Mesenchymal stem cell (in vitro differentiated cells and primary cell): Measurements from ENCODE around the gene CS.

Source experiments
- DNase-seq: peaks from one replicate; pipeline ENCODE4 v3.0.0-alpha.2; 2013
- H2AFZ ChIP-seq: one replicate; pipeline ENCODE4 v1.6.1; 2013; ENCODE audit warnings: low read depth, mild to moderate bottlenecking, control low read depth, inconsistent platforms, low read length, moderate library complexity
- H2AK5ac ChIP-seq: 2 replicates; pipeline ENCODE4 v1.6.1; 2013; ENCODE audit warnings: low read length, moderate library complexity, mild to moderate bottlenecking, inconsistent platforms; ENCODE audit not compliant: severe bottlenecking
- H2BK120ac ChIP-seq: one replicate; pipeline ENCODE4 v1.6.1; 2013; ENCODE audit warnings: low read depth, mild to moderate bottlenecking, inconsistent platforms, low read length, moderate library complexity
- H2BK12ac ChIP-seq, 2 experiments: one replicate each; pipeline ENCODE4 v1.6.1; 2013; ENCODE audit warnings: inconsistent platforms in 2 of 2, low read length in 2 of 2, mild to moderate bottlenecking in 2 of 2, moderate library complexity in 2 of 2, control low read depth in 1 of 2
- H2BK15ac ChIP-seq: one replicate; pipeline ENCODE4 v1.6.1; 2013; ENCODE audit warnings: mild to moderate bottlenecking, low read depth, inconsistent platforms; ENCODE audit not compliant: poor library complexity, severe bottlenecking
- H2BK5ac ChIP-seq: 2 replicates; pipeline ENCODE4 v1.6.1; 2013; ENCODE audit warnings: low read depth, mild to moderate bottlenecking, low read length, control low read depth, inconsistent platforms; ENCODE audit not compliant: poor library complexity, severe bottlenecking
- H3K14ac ChIP-seq, 2 experiments: one replicate each; pipeline ENCODE4 v1.6.1; 2013; ENCODE audit warnings: inconsistent platforms in 2 of 2, low read length in 2 of 2, control low read depth in 1 of 2, mild to moderate bottlenecking in 1 of 2, moderate library complexity in 1 of 2
- H3K18ac ChIP-seq, 2 experiments: one replicate each; pipeline ENCODE4 v1.6.1; 2013; ENCODE audit warnings: inconsistent platforms in 2 of 2, low read length in 2 of 2, control low read depth in 1 of 2, low read depth in 1 of 2, mild to moderate bottlenecking in 1 of 2
- H3K23ac ChIP-seq, 2 experiments: one replicate each; pipeline ENCODE4 v1.6.1; 2013; ENCODE audit warnings: inconsistent platforms in 2 of 2, low read length in 2 of 2, mild to moderate bottlenecking in 2 of 2, moderate library complexity in 2 of 2, control low read depth in 1 of 2
- H3K27ac ChIP-seq: 2 replicates; pipeline ENCODE4 v1.5.1; 2013; ENCODE audit warnings: mild to moderate bottlenecking, moderate library complexity, low read length, control low read depth, inconsistent platforms; ENCODE audit not compliant: poor library complexity, severe bottlenecking
- H3K27me3 ChIP-seq, 2 experiments: 2 replicates each; pipeline versions ENCODE4 v1.6.1 to v1.7.0; 2013; ENCODE audit warnings: low read length in 2 of 2, mild to moderate bottlenecking in 2 of 2, moderate library complexity in 2 of 2, control low read depth in 1 of 2, inconsistent platforms in 1 of 2; ENCODE audit not compliant: control insufficient read depth in 1 of 2, insufficient read depth in 1 of 2
- H3K36me3 ChIP-seq, 2 experiments: 2 replicates each; pipeline versions ENCODE4 v1.6.1 to v1.7.0; 2013; ENCODE audit warnings: low read length in 2 of 2, control low read depth in 1 of 2, inconsistent platforms in 1 of 2, low read depth in 1 of 2, mild to moderate bottlenecking in 1 of 2; ENCODE audit not compliant: insufficient read depth in 2 of 2, control insufficient read depth in 1 of 2
- H3K4ac ChIP-seq, 2 experiments: one replicate each; pipeline ENCODE4 v1.6.1; 2013; ENCODE audit warnings: inconsistent platforms in 2 of 2, low read length in 2 of 2, mild to moderate bottlenecking in 2 of 2, moderate library complexity in 2 of 2, control low read depth in 1 of 2, low read depth in 1 of 2
- H3K4me1 ChIP-seq: 2 replicates; pipeline ENCODE4 v1.6.1; 2013; ENCODE audit warnings: low read depth, low read length, control low read depth; ENCODE audit not compliant: control insufficient read depth, insufficient read depth
- H3K4me2 ChIP-seq: 2 replicates; pipeline ENCODE4 v1.6.1; 2013; ENCODE audit warnings: low read length, mild to moderate bottlenecking, inconsistent platforms; ENCODE audit not compliant: poor library complexity, severe bottlenecking
- H3K4me3 ChIP-seq, 2 experiments: 2 replicates each; pipeline versions ENCODE4 v1.5.1 to v1.7.0; 2013; ENCODE audit warnings: low read length in 2 of 2, mild to moderate bottlenecking in 2 of 2, control low read depth in 1 of 2, low read depth in 1 of 2; ENCODE audit not compliant: insufficient read depth in 1 of 2
- H3K79me1 ChIP-seq: replicated peaks from 2 replicates; pipeline ENCODE4 v1.6.1; 2013; ENCODE audit warnings: mild to moderate bottlenecking, control low read depth, low read length, inconsistent platforms; ENCODE audit not compliant: poor library complexity, severe bottlenecking
- H3K9ac ChIP-seq: 2 replicates; pipeline ENCODE4 v1.7.0; 2013; ENCODE audit warnings: mild to moderate bottlenecking, low read length, moderate library complexity
- H3K9me3 ChIP-seq: 2 replicates; pipeline ENCODE4 v1.7.0; 2013; ENCODE audit warnings: mild to moderate bottlenecking, low read length; ENCODE audit not compliant: control insufficient read depth
- H4K8ac ChIP-seq: one replicate; pipeline ENCODE4 v1.6.1; 2013; ENCODE audit warnings: inconsistent platforms, mild to moderate bottlenecking, low read length, moderate library complexity
- H4K91ac ChIP-seq: one replicate; pipeline ENCODE4 v1.6.1; 2013; ENCODE audit warnings: mild to moderate bottlenecking, low read length, inconsistent platforms
- WGBS: methylation state at CpG from one replicate; pipeline ENCODE4 v1.1.7; 2013; ENCODE audit warnings: mixed read lengths; 5-methylcytosine and 5-hydroxymethylcytosine counted together

CS gene

DNA sequence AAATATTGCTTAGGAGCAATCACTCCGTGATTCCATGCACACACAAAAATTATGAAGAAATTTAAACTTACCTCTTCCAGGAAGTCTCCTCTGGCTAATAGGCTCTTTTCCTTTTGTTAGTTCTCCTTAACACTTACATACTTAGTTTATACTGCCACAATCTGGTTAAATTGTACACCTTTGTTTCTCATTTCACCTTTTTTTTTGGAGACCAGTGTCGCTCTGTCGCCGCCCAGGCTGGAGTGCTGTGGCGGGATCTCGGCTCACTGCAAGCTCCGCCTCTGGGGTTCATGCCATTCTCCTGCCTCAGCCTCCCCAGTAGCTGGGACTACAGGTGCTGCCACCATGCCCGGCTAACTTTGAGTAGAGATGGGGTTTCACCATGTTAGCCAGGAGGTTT lies 39.8 kb downstream of the CS start:
- peaks cover 5 to 15% of the 10 kb centered on the region in 2 experiments for H3K36me3 ChIP-seq
- H3K4me3 ChIP-seq = no peak overlapping the region
- no peak overlapping the region for H3K23ac ChIP-seq
- H3K79me1 ChIP-seq = peaks cover 3% of the 10 kb centered on the region
- DNase-seq = no peak
- H2BK15ac ChIP-seq = no peak overlapping the region
- no peak overlapping the region for H3K4me2 ChIP-seq
- no peak overlapping the region for H3K27ac ChIP-seq
- no peak overlapping the region for H3K14ac ChIP-seq
- 94% methylated on average over 8 of the region's 8 CpGs for WGBS
- H4K8ac ChIP-seq = no peak overlapping the region
- H3K27me3 ChIP-seq = no peaks in the 10 kb centered on the region
- H3K9ac ChIP-seq = no peak overlapping the region
- no peak overlapping the region for H2BK120ac ChIP-seq
- H3K9me3 ChIP-seq = no peaks in the 10 kb centered on the region
- H2BK12ac ChIP-seq = no peak overlapping the region
- H2AFZ ChIP-seq = no peak overlapping the region
- no peak overlapping the region for H4K91ac ChIP-seq
- H2BK5ac ChIP-seq = no peak overlapping the region
- H2AK5ac ChIP-seq = no peak overlapping the region
- H3K4ac ChIP-seq = no peak overlapping the region
- no peak overlapping the region for H3K18ac ChIP-seq
- peaks cover 18% of the 10 kb centered on the region for H3K4me1 ChIP-seq

- Histone ChIP-seq H3K14ac (no peak overlapping the region), H3K23ac (no peak overlapping the region), H4K91ac (no peak overlapping the region), H3K27me3 (no peaks in the 10 kb centered on the region), H3K4me1 (peaks cover 18% of the 10 kb centered on the region), H3K9ac (peak overlapping the region; percentile 92), H3K4me2 (peak overlapping the region; percentile 64), H2BK5ac (no peak overlapping the region), H3K4ac (peak overlapping the region in 1 of 2 experiments; percentile 62), H3K18ac (peak overlapping the region; percentile 14 to 96), H2BK12ac (peak overlapping the region in 1 of 2 experiments; percentile 68), H3K4me3 (peak overlapping the region in 1 of 2 experiments; percentile 97), H2BK120ac (no peak overlapping the region), H3K9me3 (no peaks in the 10 kb centered on the region), H2AK5ac (peak overlapping the region; percentile 26), H3K79me1 (peaks cover 12% of the 10 kb centered on the region), H4K8ac (peak overlapping the region; percentile 10), H2AFZ (peak overlapping the region; percentile 55), H2BK15ac (no peak overlapping the region), H3K36me3 (peaks cover 21 to 30% of the 10 kb centered on the region in 2 experiments), H3K27ac (peak overlapping the region; percentile 71)
- no peak for DNase-seq
- 30% methylated on average over 7 of the region's 9 CpGs for WGBS
Observed at GRCh38 chr12:56258820-56259183, 41.3 kb downstream of the CS start.

DNA sequence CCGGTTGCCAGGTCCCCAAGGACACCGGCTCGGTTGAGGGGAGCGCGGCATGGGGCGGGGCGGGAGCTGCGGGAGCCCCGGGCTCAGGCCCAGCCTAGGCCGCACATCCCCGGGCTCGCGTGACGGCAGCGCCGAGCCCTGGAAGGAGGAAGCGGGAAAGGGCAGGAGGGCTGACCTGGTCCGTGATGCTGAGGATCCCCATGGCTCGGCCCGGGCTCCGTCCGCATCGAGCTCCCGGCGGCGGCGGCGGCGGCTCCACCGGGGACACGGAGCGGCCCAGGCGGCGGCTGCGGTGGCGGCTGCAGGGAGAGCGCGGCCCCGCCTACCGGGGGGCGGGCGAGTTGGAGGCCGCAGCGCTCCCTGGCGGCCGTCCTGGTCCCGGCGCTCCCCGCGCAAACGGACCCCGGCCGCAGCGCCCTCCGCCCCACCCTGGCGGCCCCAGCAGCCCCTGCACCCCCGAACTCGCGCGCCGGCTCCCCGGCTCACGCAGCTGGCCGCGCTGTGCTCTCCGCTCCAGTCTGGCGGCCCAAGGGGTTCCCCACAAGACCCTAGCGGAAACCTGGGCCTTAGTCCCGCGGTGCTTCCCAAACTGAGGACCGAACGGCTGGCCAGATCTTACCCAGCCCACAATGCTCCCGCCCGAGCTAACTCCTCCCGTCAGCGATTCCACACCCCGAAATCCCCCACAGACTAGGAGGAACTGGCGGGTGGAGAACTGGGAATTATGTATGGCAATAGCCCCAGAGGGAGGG lies 41.9 kb downstream of the CS start, which contains the start of gene ANKRD52:
Gene ANKRD52, minus strand, starts transcription at position 317 of the 752 bp plus-strand sequence. Its CDS starts 115 bp downstream, at position 202.
- Histone ChIP-seq H3K9ac (peak within 1 kb of the TSS; percentile 92), H2AK5ac (peak within 1 kb of the TSS; percentile 26), H3K9me3 (no peaks in the 10 kb centered on the region), H3K4me1 (peaks cover 18% of the 10 kb centered on the region), H4K8ac (peak within 1 kb of the TSS; percentile 92), H3K4ac (peak within 1 kb of the TSS; percentile 68 to 89), H3K27me3 (no peaks in the 10 kb centered on the region), H3K14ac (peak within 1 kb of the TSS in 1 of 2 experiments; percentile 95), H3K27ac (peak within 1 kb of the TSS; percentile 78), H2BK12ac (peak within 1 kb of the TSS in 1 of 2 experiments; percentile 68), H2BK120ac (peak within 1 kb of the TSS; percentile 90), H3K23ac (peak within 1 kb of the TSS in 1 of 2 experiments; percentile 57), H2BK15ac (peak within 1 kb of the TSS; percentile 83), H3K4me3 (peak within 1 kb of the TSS; percentile 70 to 97), H2BK5ac (peak within 1 kb of the TSS; percentile 83), H2AFZ (peak within 1 kb of the TSS; percentile 78), H3K79me1 (peaks cover 16% of the 10 kb centered on the region), H3K4me2 (peak within 1 kb of the TSS; percentile 64), H4K91ac (peak within 1 kb of the TSS; percentile 63), H3K18ac (peak within 1 kb of the TSS; percentile 96 to 97), H3K36me3 (peaks cover 27 to 36% of the 10 kb centered on the region in 2 experiments)
- WGBS = 0% methylated on average over 38 of the region's 78 CpGs
- peak; percentile 77 for DNase-seq

GRCh38 chr12:56257491-56258067 lies 42.6 kb downstream of the CS start:
- Histone ChIP-seq H2BK12ac (peak overlapping the region in 1 of 2 experiments; percentile 52), H2BK5ac (no peak overlapping the region), H4K8ac (peak overlapping the region; percentile 21), H3K27me3 (no peaks in the 10 kb centered on the region), H3K23ac (peak overlapping the region in 1 of 2 experiments; percentile 57), H3K36me3 (peaks cover 33 to 43% of the 10 kb centered on the region in 2 experiments), H3K4me2 (peak overlapping the region; percentile 62), H3K14ac (peak overlapping the region in 1 of 2 experiments; percentile 95), H3K4ac (peak overlapping the region in 1 of 2 experiments; percentile 42), H2BK15ac (peak overlapping the region; percentile 60), H3K18ac (peak overlapping the region; percentile 78 to 97), H3K27ac (peak overlapping the region; percentile 78), H2BK120ac (no peak overlapping the region), H3K4me1 (peaks cover 18% of the 10 kb centered on the region), H3K79me1 (peaks cover 23% of the 10 kb centered on the region), H2AK5ac (no peak overlapping the region), H3K9me3 (no peaks in the 10 kb centered on the region), H3K9ac (peak overlapping the region; percentile 92), H4K91ac (peak overlapping the region; percentile 14), H3K4me3 (peak overlapping the region; percentile 70 to 97), H2AFZ (peak overlapping the region; percentile 20)
- 2% methylated on average over 26 of the region's 27 CpGs for WGBS
- DNase-seq = peak; percentile 60
